Ishikawa (cell line): ENCODE results near the gene OR6C68.

Source experiments
- CEBPB ChIP-seq: IDR thresholded peaks from 2 replicates; pipeline ENCODE4 v1.6.1; 2012
- CREB1 ChIP-seq: IDR thresholded peaks from 2 replicates; pipeline ENCODE4 v1.6.1; 2012; ENCODE audit warnings: low read depth
- EGR1 ChIP-seq: IDR thresholded peaks from 2 replicates; pipeline ENCODE4 v1.6.1; 2012
- EP300 ChIP-seq: IDR thresholded peaks from 2 replicates; pipeline ENCODE4 v1.6.1; 2012; ENCODE audit warnings: borderline replicate concordance
- FOXM1 ChIP-seq: IDR thresholded peaks from 2 replicates; pipeline ENCODE4 v1.6.1; 2012; ENCODE audit warnings: low read depth, borderline replicate concordance
- NFIC ChIP-seq: IDR thresholded peaks from 2 replicates; pipeline ENCODE4 v1.6.1; 2012
- RAD21 ChIP-seq: IDR thresholded peaks from 2 replicates; pipeline ENCODE4 v1.6.1; 2012; ENCODE audit warnings: low read depth
- TAF1 ChIP-seq: IDR thresholded peaks from 2 replicates; pipeline ENCODE4 v1.6.1; 2012; ENCODE audit warnings: low read depth, mild to moderate bottlenecking
- TCF12 ChIP-seq: IDR thresholded peaks from 2 replicates; pipeline ENCODE4 v1.6.1; 2012; ENCODE audit warnings: low read depth
- TEAD4 ChIP-seq: IDR thresholded peaks from 2 replicates; pipeline ENCODE4 v1.6.1; 2012
- YY1 ChIP-seq: IDR thresholded peaks from 2 replicates; pipeline ENCODE4 v1.6.1; 2012; ENCODE audit warnings: low read depth
- ZBTB7A ChIP-seq: IDR thresholded peaks from 2 replicates; pipeline ENCODE4 v1.6.1; 2012; ENCODE audit warnings: low read depth
- TF ChIP-seq, protein P1 (sequence below): IDR thresholded peaks from 2 replicates; pipeline ENCODE4 v1.6.1; 2012; ENCODE audit warnings: low read depth, mild to moderate bottlenecking
- TF ChIP-seq, protein P2 (sequence below): IDR thresholded peaks from 2 replicates; pipeline ENCODE4 v1.6.1; 2012
- TF ChIP-seq, protein P3 (sequence below): IDR thresholded peaks from 2 replicates; pipeline ENCODE4 v1.6.1; 2012

The OR6C68 gene

DNA sequence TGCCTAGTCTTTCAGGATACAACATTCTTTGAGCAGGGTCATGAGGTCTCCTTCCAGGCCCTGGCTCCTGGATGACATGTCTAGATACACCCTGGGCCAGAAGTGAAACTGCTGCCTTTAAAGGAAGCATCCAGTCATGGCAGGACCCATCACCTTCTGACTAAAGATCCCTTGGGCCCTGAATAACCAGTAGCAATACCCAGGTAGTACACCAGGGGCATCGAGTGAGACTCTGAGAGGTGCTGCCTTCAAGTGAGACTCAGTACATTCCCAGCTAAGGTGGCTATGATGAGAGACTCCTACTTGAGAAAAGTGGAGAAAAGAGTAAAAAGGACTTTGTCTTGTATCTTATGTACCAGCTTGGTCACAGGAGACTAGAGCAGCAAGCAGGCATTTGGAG lies 23.5 kb downstream of the OR6C68 start:
- no peak for TF ChIP-seq CREB1
- no peak for TF ChIP-seq CEBPB
- TF ChIP-seq, protein P1, sequence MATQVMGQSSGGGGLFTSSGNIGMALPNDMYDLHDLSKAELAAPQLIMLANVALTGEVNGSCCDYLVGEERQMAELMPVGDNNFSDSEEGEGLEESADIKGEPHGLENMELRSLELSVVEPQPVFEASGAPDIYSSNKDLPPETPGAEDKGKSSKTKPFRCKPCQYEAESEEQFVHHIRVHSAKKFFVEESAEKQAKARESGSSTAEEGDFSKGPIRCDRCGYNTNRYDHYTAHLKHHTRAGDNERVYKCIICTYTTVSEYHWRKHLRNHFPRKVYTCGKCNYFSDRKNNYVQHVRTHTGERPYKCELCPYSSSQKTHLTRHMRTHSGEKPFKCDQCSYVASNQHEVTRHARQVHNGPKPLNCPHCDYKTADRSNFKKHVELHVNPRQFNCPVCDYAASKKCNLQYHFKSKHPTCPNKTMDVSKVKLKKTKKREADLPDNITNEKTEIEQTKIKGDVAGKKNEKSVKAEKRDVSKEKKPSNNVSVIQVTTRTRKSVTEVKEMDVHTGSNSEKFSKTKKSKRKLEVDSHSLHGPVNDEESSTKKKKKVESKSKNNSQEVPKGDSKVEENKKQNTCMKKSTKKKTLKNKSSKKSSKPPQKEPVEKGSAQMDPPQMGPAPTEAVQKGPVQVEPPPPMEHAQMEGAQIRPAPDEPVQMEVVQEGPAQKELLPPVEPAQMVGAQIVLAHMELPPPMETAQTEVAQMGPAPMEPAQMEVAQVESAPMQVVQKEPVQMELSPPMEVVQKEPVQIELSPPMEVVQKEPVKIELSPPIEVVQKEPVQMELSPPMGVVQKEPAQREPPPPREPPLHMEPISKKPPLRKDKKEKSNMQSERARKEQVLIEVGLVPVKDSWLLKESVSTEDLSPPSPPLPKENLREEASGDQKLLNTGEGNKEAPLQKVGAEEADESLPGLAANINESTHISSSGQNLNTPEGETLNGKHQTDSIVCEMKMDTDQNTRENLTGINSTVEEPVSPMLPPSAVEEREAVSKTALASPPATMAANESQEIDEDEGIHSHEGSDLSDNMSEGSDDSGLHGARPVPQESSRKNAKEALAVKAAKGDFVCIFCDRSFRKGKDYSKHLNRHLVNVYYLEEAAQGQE = no peak
- TF ChIP-seq TEAD4 = no peak
- TF ChIP-seq TAF1 = no peak
- TF ChIP-seq NFIC = no peak
- TF ChIP-seq, protein P2, sequence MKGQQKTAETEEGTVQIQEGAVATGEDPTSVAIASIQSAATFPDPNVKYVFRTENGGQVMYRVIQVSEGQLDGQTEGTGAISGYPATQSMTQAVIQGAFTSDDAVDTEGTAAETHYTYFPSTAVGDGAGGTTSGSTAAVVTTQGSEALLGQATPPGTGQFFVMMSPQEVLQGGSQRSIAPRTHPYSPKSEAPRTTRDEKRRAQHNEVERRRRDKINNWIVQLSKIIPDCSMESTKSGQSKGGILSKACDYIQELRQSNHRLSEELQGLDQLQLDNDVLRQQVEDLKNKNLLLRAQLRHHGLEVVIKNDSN = no peak
- no peak for TF ChIP-seq YY1
- no peak for TF ChIP-seq ZBTB7A
- TF ChIP-seq TCF12 = no peak
- TF ChIP-seq, protein P3, sequence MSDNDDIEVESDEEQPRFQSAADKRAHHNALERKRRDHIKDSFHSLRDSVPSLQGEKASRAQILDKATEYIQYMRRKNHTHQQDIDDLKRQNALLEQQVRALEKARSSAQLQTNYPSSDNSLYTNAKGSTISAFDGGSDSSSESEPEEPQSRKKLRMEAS = no peak
- no peak for TF ChIP-seq EP300
- no peak for TF ChIP-seq EGR1
- TF ChIP-seq FOXM1 = no peak
- no peak for TF ChIP-seq RAD21

DNA sequence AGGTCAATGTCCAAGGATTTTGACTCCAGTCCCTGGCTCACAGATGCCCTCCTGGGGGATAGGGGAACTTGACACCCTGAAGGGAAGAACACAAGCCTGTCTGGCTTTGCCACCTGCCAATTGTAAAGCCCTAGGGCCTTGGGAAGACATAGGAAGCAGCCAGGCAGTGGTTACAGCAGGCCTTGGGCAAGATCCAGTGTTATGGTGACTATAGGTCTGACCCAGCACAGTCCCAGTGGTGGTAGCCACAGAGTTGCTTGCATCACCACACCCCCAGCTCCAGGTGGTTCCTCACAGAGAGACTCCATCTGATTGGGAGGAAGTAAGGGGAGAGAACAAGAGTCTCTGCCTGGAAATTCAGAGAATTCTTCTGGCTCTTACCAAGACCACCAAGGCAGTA lies 24.2 kb downstream of the OR6C68 start:
- TF ChIP-seq TCF12 (no peak), TAF1 (no peak), EP300 (no peak), ZBTB7A (no peak)
